Transverse colon (tissue), 4 donors: Measurements from ENCODE around the gene POC1B.

ENCODE experiments used
- CTCF ChIP-seq, 5 experiments: fragments of 200-600 bp in 3 of 5; fragments of 450-650 bp in 2 of 5; sonication (generic) in 3 of 5; IDR thresholded peaks; 1 replicate in 2 of 5; 2 replicates in 3 of 5; pipeline ENCODE4 v1.5.1; 2016 to 2017; ENCODE audit warnings: antibody characterized with exemption in 5 of 5, inconsistent platforms in 3 of 5, mild to moderate bottlenecking in 2 of 5, moderate library complexity in 1 of 5
- POLR2AphosphoS5 ChIP-seq, 3 donors: sonication (generic); formaldehyde crosslinking; IDR thresholded peaks; one replicate each; pipeline ENCODE4 v1.6.1; 2016; ENCODE audit warnings: antibody characterized with exemption in 3 of 3

GRCh38 chr12:89456565-89456964 is 69.3 kb downstream of the POC1B start:
- no peak for TF ChIP-seq POLR2AphosphoS5 (IDR thresholded peaks at IDR 0.05)
- no peak for TF ChIP-seq CTCF (IDR thresholded peaks at IDR 0.05)
